HEK293 (cell line): ENCODE data around the gene MESP2.

Experiments used
- CTCF ChIA-PET: fragments of 350-600 bp; formaldehyde crosslinking; extraction: SDS; loops from one replicate; lab custom pipeline; 2021; ENCODE audit warnings: antibody characterized with exemption; lab: Yijun Ruan, JAX
- POLR2A ChIA-PET: fragments of 300-600 bp; formaldehyde crosslinking; extraction: SDS; loops from one replicate; lab custom pipeline; 2020; ENCODE audit warnings: antibody characterized with exemption, inconsistent platforms; lab: Yijun Ruan, JAX
- H3K27ac ChIP-seq: fragments of 200-500 bp; sonication (Bioruptor generic); 2 replicates; pipeline ENCODE4 v1.5.1; 2014; ENCODE audit warnings: low read depth, low read length, control low read depth, inconsistent platforms; ENCODE audit errors: extremely low read depth
- H3K36me3 ChIP-seq, 2 experiments: fragments of 200-500 bp in 1 of 2; sonication (Bioruptor generic) in 1 of 2; 1 replicate in 1 of 2; 2 replicates in 1 of 2; pipeline ENCODE4 v1.5.1; 2014 to 2017; ENCODE audit warnings: inconsistent platforms in 2 of 2, low read length in 2 of 2; ENCODE audit not compliant: control insufficient read depth in 2 of 2, insufficient read depth in 1 of 2
- H3K4me1 ChIP-seq: fragments of 200-500 bp; sonication (Bioruptor generic); 2 replicates; pipeline ENCODE4 v1.5.1; 2014; ENCODE audit warnings: mild to moderate bottlenecking, low read length, inconsistent platforms; ENCODE audit not compliant: control insufficient read depth, insufficient read depth
- H3K4me3 ChIP-seq: 2 replicates; pipeline ENCODE4 v1.5.1; 2011; ENCODE audit warnings: low read depth, mild to moderate bottlenecking, control low read depth, low read length, moderate library complexity
- H3K9me3 ChIP-seq: fragments of 200-500 bp; sonication (Bioruptor generic); 2 replicates; pipeline ENCODE4 v1.5.1; 2014; ENCODE audit warnings: low read depth, low read length, inconsistent platforms; ENCODE audit not compliant: control insufficient read depth, insufficient read depth
- HOXD13 ChIP-seq: sonication (generic); formaldehyde crosslinking; IDR thresholded peaks from 2 replicates; pipeline ENCODE4 v1.8.0; 2022; ENCODE audit warnings: missing genetic modification reagents, borderline replicate concordance
- KLF10 ChIP-seq: fragments of 450-650 bp; IDR thresholded peaks from 2 replicates; pipeline ENCODE4 v1.5.1; 2018; ENCODE audit warnings: missing biosample characterization, mild to moderate bottlenecking, missing genetic modification characterization
- SETDB1 ChIP-seq: IDR thresholded peaks from one replicate; pipeline ENCODE4 v1.6.1; 2017; ENCODE audit warnings: mild to moderate bottlenecking, low read length, moderate library complexity, mixed read lengths; ENCODE audit not compliant: insufficient read length
- SP2 ChIP-seq: fragments of 450-650 bp; formaldehyde crosslinking; IDR thresholded peaks from 2 replicates; pipeline ENCODE4 v1.5.1; 2016; ENCODE audit warnings: missing biosample characterization, missing genetic modification characterization
- SP3 ChIP-seq: fragments of 450-650 bp; formaldehyde crosslinking; IDR thresholded peaks from 2 replicates; pipeline ENCODE4 v1.5.1; 2016; ENCODE audit warnings: missing biosample characterization, missing genetic modification characterization
- ZNF19 ChIP-seq: fragments of 450-650 bp; formaldehyde crosslinking; IDR thresholded peaks from 2 replicates; pipeline ENCODE4; 2016; ENCODE audit warnings: missing biosample characterization, missing genetic modification characterization, low read depth
- ZNF2 ChIP-seq: fragments of 450-650 bp; formaldehyde crosslinking; IDR thresholded peaks from 2 replicates; pipeline ENCODE4 v1.5.1; 2016; ENCODE audit warnings: missing biosample characterization, missing genetic modification characterization
- ZNF202 ChIP-seq: fragments of 450-650 bp; formaldehyde crosslinking; IDR thresholded peaks from 2 replicates; pipeline ENCODE4 v1.5.1; 2016; ENCODE audit warnings: missing biosample characterization, missing genetic modification characterization, borderline replicate concordance
- ZNF311 ChIP-seq: fragments of 450-650 bp; formaldehyde crosslinking; IDR thresholded peaks from 2 replicates; pipeline ENCODE4 v1.5.1; 2017; ENCODE audit warnings: missing biosample characterization, missing genetic modification characterization, borderline replicate concordance
- ZNF433 ChIP-seq: fragments of 450-650 bp; formaldehyde crosslinking; IDR thresholded peaks from 2 replicates; pipeline ENCODE4 v1.5.1; 2016; ENCODE audit warnings: missing biosample characterization, missing genetic modification characterization, low read depth
- ZNF48 ChIP-seq: fragments of 450-650 bp; formaldehyde crosslinking; IDR thresholded peaks from 2 replicates; pipeline ENCODE4 v1.5.1; 2016; ENCODE audit warnings: missing biosample characterization, missing genetic modification characterization
- ZNF548 ChIP-seq: fragments of 450-650 bp; formaldehyde crosslinking; IDR thresholded peaks from 2 replicates; pipeline ENCODE4 v1.5.1; 2016; ENCODE audit warnings: missing biosample characterization, missing genetic modification characterization
- ZNF596 ChIP-seq: fragments of 450-650 bp; IDR thresholded peaks from 2 replicates; pipeline ENCODE4 v1.5.0; 2018; ENCODE audit warnings: missing biosample characterization, mild to moderate bottlenecking, missing genetic modification characterization, moderate library complexity
- ZNF600 ChIP-seq: fragments of 450-650 bp; formaldehyde crosslinking; IDR thresholded peaks from 2 replicates; pipeline ENCODE4 v1.5.1; 2016; ENCODE audit warnings: missing biosample characterization, missing genetic modification characterization
- ZNF624 ChIP-seq: fragments of 450-650 bp; formaldehyde crosslinking; IDR thresholded peaks from 2 replicates; pipeline ENCODE4 v1.5.1; 2017; ENCODE audit warnings: missing biosample characterization, missing genetic modification characterization
- ZNF776 ChIP-seq: fragments of 450-650 bp; formaldehyde crosslinking; IDR thresholded peaks from 2 replicates; pipeline ENCODE4 v1.5.0; 2017; ENCODE audit warnings: missing biosample characterization, missing genetic modification characterization, borderline replicate concordance
- ZNF837 ChIP-seq: fragments of 450-650 bp; formaldehyde crosslinking; IDR thresholded peaks from 2 replicates; pipeline ENCODE4 v1.5.1; 2016; ENCODE audit warnings: missing biosample characterization, missing genetic modification characterization
- ZSCAN16 ChIP-seq: fragments of 450-650 bp; formaldehyde crosslinking; IDR thresholded peaks from 2 replicates; pipeline ENCODE4 v1.5.1; 2016; ENCODE audit warnings: missing biosample characterization, missing genetic modification characterization
- TF ChIP-seq, protein P1 (sequence below): fragments of 450-650 bp; formaldehyde crosslinking; IDR thresholded peaks from 2 replicates; pipeline ENCODE4 v1.5.1; 2016; ENCODE audit warnings: missing biosample characterization, missing genetic modification characterization, borderline replicate concordance
- TF ChIP-seq, protein P2 (sequence below): fragments of 450-650 bp; formaldehyde crosslinking; IDR thresholded peaks from 2 replicates; pipeline ENCODE4 v1.5.1; 2017; ENCODE audit warnings: missing biosample characterization, missing genetic modification characterization
- TF ChIP-seq, protein P3 (sequence below): fragments of 450-650 bp; formaldehyde crosslinking; IDR thresholded peaks from 2 replicates; pipeline ENCODE4 v1.5.1; 2016; ENCODE audit warnings: missing biosample characterization, missing genetic modification characterization
- TF ChIP-seq, protein P4 (sequence below): fragments of 450-650 bp; formaldehyde crosslinking; IDR thresholded peaks from 2 replicates; pipeline ENCODE4 v1.5.1; 2016; ENCODE audit warnings: missing biosample characterization, missing genetic modification characterization

The MESP2 gene

DNA sequence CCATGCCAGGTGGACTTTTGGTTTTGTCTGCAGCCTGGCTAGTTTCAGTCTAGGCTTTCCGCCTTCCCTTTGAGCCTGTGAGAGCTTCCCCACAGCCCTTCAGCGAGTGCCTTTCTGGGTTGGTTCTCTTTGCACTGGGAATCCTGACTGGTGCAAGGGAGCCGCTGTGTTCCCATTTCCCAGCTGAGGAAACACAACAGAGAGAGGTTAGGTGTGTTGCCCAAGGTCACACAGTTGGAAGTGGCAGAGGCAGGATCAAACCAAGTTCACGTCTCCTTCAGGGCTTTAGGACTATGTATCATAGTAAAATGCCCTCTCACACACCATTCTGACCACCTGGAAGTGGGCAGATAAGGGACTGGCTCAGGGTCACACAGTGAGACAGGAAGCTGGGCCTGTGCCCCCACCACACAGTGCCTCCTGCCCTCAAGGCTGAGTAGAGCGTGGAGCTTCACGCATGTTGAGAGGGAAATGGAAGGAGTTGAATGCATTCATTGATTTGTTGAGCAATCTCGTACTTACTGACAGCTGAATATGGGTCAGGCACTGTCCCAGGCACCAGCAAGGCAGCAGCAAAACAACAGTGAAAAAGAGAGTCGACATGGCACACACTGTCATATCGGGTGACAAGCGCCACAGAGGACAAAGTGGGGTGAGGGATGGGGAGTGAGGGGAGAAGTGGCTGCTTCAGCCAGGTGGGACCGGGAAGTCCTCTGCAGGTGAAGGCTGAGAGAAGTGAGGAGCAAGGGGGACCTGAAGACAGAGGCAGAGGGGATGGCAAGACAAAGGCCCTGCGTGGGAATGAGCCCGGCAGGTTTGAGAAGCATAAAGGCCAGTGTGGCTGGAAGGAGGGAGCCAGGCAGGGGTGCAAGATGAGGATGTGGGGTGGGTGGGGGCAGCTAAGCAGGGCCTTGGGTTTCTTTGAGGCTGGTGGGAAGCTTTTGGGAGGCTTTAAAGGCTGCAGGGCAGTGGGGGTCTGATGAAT lies 50.8 kb downstream of the MESP2 start:
- H3K27ac ChIP-seq = no peak overlapping the region
- H3K9me3 ChIP-seq = no peaks in the 10 kb centered on the region
- POLR2A ChIA-PET = interaction anchor here (0.8 kb wide), 1 partner anchor 13 kb away, joined by 3 read pairs; no protein-coding TSS in a partner anchor
- no peak for TF ChIP-seq ZNF600 (tag by site-specific recombination)
- no peak for TF ChIP-seq HOXD13
- TF ChIP-seq SP2 (tag by site-specific recombination) = no peak
- TF ChIP-seq ZNF837 (tag by site-specific recombination) = no peak
- TF ChIP-seq ZNF19 (tag by site-specific recombination) = no peak
- no peak for TF ChIP-seq ZNF624 (tag by site-specific recombination)
- TF ChIP-seq, protein P1, sequence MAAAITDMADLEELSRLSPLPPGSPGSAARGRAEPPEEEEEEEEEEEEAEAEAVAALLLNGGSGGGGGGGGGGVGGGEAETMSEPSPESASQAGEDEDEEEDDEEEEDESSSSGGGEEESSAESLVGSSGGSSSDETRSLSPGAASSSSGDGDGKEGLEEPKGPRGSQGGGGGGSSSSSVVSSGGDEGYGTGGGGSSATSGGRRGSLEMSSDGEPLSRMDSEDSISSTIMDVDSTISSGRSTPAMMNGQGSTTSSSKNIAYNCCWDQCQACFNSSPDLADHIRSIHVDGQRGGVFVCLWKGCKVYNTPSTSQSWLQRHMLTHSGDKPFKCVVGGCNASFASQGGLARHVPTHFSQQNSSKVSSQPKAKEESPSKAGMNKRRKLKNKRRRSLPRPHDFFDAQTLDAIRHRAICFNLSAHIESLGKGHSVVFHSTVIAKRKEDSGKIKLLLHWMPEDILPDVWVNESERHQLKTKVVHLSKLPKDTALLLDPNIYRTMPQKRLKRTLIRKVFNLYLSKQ (tag by site-specific recombination) = no peak
- TF ChIP-seq ZNF433 = no peak
- no peak for TF ChIP-seq ZNF596
- TF ChIP-seq ZNF202 (tag by site-specific recombination) = no peak
- no peak for TF ChIP-seq ZNF776 (tag by site-specific recombination)
- TF ChIP-seq ZNF48 (tag by site-specific recombination) = no peak
- TF ChIP-seq SP3 = no peak
- no peak for TF ChIP-seq ZNF311 (tag by site-specific recombination)
- no peak for TF ChIP-seq ZSCAN16
- TF ChIP-seq KLF10 (tag by site-specific recombination) = no peak
- TF ChIP-seq, protein P2, sequence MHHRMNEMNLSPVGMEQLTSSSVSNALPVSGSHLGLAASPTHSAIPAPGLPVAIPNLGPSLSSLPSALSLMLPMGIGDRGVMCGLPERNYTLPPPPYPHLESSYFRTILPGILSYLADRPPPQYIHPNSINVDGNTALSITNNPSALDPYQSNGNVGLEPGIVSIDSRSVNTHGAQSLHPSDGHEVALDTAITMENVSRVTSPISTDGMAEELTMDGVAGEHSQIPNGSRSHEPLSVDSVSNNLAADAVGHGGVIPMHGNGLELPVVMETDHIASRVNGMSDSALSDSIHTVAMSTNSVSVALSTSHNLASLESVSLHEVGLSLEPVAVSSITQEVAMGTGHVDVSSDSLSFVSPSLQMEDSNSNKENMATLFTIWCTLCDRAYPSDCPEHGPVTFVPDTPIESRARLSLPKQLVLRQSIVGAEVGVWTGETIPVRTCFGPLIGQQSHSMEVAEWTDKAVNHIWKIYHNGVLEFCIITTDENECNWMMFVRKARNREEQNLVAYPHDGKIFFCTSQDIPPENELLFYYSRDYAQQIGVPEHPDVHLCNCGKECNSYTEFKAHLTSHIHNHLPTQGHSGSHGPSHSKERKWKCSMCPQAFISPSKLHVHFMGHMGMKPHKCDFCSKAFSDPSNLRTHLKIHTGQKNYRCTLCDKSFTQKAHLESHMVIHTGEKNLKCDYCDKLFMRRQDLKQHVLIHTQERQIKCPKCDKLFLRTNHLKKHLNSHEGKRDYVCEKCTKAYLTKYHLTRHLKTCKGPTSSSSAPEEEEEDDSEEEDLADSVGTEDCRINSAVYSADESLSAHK = no peak
- no peak for TF ChIP-seq ZNF2 (tag by site-specific recombination)
- H3K4me3 ChIP-seq = no peak overlapping the region
- peaks cover 0 to under 1% of the 10 kb centered on the region in 2 experiments; a peak in 1 of 3 replicates for H3K36me3 ChIP-seq
- no peaks in the 10 kb centered on the region for H3K4me1 ChIP-seq
- CTCF ChIA-PET = interaction anchor here (2.7 kb wide), 1 partner anchor 48 kb away, joined by 10 read pairs; no protein-coding TSS in a partner anchor

DNA sequence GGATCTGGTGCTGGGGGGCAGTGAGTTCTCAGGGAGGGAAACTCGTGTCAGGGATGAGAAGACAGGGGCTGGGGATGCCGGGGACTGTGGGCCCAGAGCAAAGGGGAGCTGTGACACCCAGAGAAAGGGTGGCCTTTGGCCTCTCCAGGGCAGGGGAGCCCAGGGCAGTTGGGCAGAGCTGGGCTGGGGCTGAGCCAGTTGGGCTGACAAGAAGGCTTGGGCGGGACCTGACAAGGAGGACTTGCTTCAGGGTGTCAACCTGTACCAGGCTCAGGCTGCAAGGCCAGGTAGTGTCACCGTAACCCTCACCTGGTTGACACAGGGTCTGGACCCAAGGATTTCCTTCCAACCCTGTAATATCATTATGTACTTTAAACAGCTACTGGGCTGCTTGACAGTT lies 51.7 kb downstream of the MESP2 start:
- H3K27ac ChIP-seq = no peak overlapping the region
- no peaks in the 10 kb centered on the region for H3K9me3 ChIP-seq
- H3K4me1 ChIP-seq = no peaks in the 10 kb centered on the region
- H3K4me3 ChIP-seq = no peak overlapping the region
- peaks cover 3 to 4% of the 10 kb centered on the region in 2 experiments; a peak in 2 of 3 replicates for H3K36me3 ChIP-seq
- CTCF ChIA-PET = interaction anchor here (1.0 to 2.7 kb wide), 3 partner anchors 11 to 47 kb away, joined by 4 to 10 read pairs (median 4); no protein-coding TSS in a partner anchor
- POLR2A ChIA-PET = no interaction called here
- TF ChIP-seq, protein P3, sequence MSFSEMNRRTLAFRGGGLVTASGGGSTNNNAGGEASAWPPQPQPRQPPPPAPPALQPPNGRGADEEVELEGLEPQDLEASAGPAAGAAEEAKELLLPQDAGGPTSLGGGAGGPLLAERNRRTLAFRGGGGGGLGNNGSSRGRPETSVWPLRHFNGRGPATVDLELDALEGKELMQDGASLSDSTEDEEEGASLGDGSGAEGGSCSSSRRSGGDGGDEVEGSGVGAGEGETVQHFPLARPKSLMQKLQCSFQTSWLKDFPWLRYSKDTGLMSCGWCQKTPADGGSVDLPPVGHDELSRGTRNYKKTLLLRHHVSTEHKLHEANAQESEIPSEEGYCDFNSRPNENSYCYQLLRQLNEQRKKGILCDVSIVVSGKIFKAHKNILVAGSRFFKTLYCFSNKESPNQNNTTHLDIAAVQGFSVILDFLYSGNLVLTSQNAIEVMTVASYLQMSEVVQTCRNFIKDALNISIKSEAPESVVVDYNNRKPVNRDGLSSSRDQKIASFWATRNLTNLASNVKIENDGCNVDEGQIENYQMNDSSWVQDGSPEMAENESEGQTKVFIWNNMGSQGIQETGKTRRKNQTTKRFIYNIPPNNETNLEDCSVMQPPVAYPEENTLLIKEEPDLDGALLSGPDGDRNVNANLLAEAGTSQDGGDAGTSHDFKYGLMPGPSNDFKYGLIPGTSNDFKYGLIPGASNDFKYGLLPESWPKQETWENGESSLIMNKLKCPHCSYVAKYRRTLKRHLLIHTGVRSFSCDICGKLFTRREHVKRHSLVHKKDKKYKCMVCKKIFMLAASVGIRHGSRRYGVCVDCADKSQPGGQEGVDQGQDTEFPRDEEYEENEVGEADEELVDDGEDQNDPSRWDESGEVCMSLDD (tag by site-specific recombination) = no peak
- TF ChIP-seq, protein P4, sequence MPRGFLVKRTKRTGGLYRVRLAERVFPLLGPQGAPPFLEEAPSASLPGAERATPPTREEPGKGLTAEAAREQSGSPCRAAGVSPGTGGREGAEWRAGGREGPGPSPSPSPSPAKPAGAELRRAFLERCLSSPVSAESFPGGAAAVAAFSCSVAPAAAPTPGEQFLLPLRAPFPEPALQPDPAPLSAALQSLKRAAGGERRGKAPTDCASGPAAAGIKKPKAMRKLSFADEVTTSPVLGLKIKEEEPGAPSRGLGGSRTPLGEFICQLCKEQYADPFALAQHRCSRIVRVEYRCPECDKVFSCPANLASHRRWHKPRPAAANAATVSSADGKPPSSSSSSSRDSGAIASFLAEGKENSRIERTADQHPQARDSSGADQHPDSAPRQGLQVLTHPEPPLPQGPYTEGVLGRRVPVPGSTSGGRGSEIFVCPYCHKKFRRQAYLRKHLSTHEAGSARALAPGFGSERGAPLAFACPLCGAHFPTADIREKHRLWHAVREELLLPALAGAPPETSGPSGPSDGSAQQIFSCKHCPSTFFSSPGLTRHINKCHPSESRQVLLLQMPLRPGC (tag by site-specific recombination) = no peak
- TF ChIP-seq SETDB1 (no peak), ZNF548 (no peak)
